NOMO-1 (cell line): Measurements from ENCODE around the gene STARD13.

Source experiments
- DNase-seq, 2 experiments: peaks; one replicate each; lab custom pipeline; 2025; ENCODE audit not compliant: unreplicated experiment in 2 of 2; lab: John Stamatoyannopoulos, UW

STARD13 gene

GRCh38 chr13:33158271-33158670 lies 127.3 kb downstream of the STARD13 start:
- DNase-seq = no peak

GRCh38 chr13:33154911-33155310 lies 130.6 kb downstream of the STARD13 start:
- DNase-seq = no peak

GRCh38 chr13:33153421-33154404 lies 131.8 kb downstream of the STARD13 start:
- DNase-seq = no peak

- no peak for DNase-seq
These were observed 133.2 kb downstream of the STARD13 start for GRCh38 chr13:33152389-33152788.

GRCh38 chr13:33150662-33151061 lies 134.9 kb downstream of the STARD13 start:
- DNase-seq = no peak

GRCh38 chr13:33150126-33150525 lies 135.4 kb downstream of the STARD13 start:
- DNase-seq = no peak

GRCh38 chr13:33147832-33148231 lies 137.7 kb downstream of the STARD13 start:
- DNase-seq = no peak

GRCh38 chr13:33146843-33147611 lies 138.5 kb downstream of the STARD13 start:
- no peak for DNase-seq

GRCh38 chr13:33145667-33146066 lies 139.9 kb downstream of the STARD13 start:
- no peak for DNase-seq

- no peak for DNase-seq
These were observed 141.2 kb downstream of the STARD13 start for GRCh38 chr13:33144358-33144784.

GRCh38 chr13:33139780-33140535 lies 145.6 kb downstream of the STARD13 start:
- no peak for DNase-seq

- no peak for DNase-seq
These were observed 146.4 kb downstream of the STARD13 start for GRCh38 chr13:33139184-33139583.

- DNase-seq = no peak
These were observed 147.1 kb downstream of the STARD13 start for GRCh38 chr13:33138441-33138840.

- DNase-seq = no peak
These were observed 147.8 kb downstream of the STARD13 start for GRCh38 chr13:33137721-33138120.

- DNase-seq = no peak
These were observed 150.5 kb downstream of the STARD13 start for GRCh38 chr13:33135097-33135496.

- no peak for DNase-seq
These were observed 151.3 kb downstream of the STARD13 start for GRCh38 chr13:33134213-33134612.

- DNase-seq = no peak
These were observed 152.7 kb downstream of the STARD13 start for GRCh38 chr13:33132644-33133440.

- DNase-seq = no peak
These were observed 155.7 kb downstream of the STARD13 start for GRCh38 chr13:33129886-33130285.

GRCh38 chr13:33129094-33129832 lies 156.3 kb downstream of the STARD13 start:
- no peak for DNase-seq
